SK-N-MC (cell line): Measurements from ENCODE around the gene TPBGL.
A peak's percentile ranks its signal among the peaks of the same experiment; 100 is the strongest.

Experiments
- DNase-seq: peaks from one replicate; pipeline ENCODE4 v3.0.0-alpha.2; 2011; ENCODE audit warnings: low read depth, low spot score
- H3K27ac ChIP-seq: fragments of 200-600 bp; sonication (generic); 2 replicates; pipeline ENCODE4 v1.5.1; 2016; ENCODE audit warnings: mixed run types
- H3K36me3 ChIP-seq: fragments of 200-600 bp; sonication (generic); 2 replicates; pipeline ENCODE4 v1.6.1; 2017; ENCODE audit warnings: antibody characterized with exemption, low read length, mixed read lengths; ENCODE audit not compliant: insufficient read depth
- H3K4me3 ChIP-seq: fragments of 200-600 bp; sonication (generic); 2 replicates; pipeline ENCODE4 v1.5.1; 2016
- H3K9ac ChIP-seq: fragments of 200-600 bp; sonication (generic); 2 replicates; pipeline ENCODE4 v1.8.0; 2017; ENCODE audit warnings: mixed run types, mixed read lengths; ENCODE audit not compliant: insufficient read length
- H3K9me3 ChIP-seq: fragments of 200-600 bp; sonication (generic); 2 replicates; pipeline ENCODE4 v1.6.1; 2017; ENCODE audit warnings: low read depth, mild to moderate bottlenecking, antibody characterized with exemption, low read length, moderate library complexity, mixed read lengths
- EZH2 ChIP-seq: fragments of 200-600 bp; sonication (generic); IDR thresholded peaks from one replicate; pipeline ENCODE4 v1.6.1; 2017; ENCODE audit warnings: antibody characterized with exemption
- FOXP2 ChIP-seq: optimal IDR thresholded peaks from 2 replicates; pipeline ENCODE3; 2011; ENCODE audit warnings: mild to moderate bottlenecking, moderate library complexity; ENCODE audit not compliant: insufficient read depth; ENCODE audit errors: extremely low read length, control extremely low read depth
- POLR2AphosphoS5 ChIP-seq: IDR thresholded peaks from 2 replicates; pipeline ENCODE4 v1.6.1; 2012; ENCODE audit warnings: mild to moderate bottlenecking, low read depth, low read length, borderline replicate concordance

Gene TPBGL

GRCh38 chr11:75239531-75240290, 863 bp upstream of the TPBGL start:
- no peak overlapping the region for H3K27ac ChIP-seq
- TF ChIP-seq FOXP2 (no peak), POLR2AphosphoS5 (no peak), EZH2 (no peak)
- DNase-seq, result no peak
- no peak overlapping the region for H3K4me3 ChIP-seq
- H3K9me3 ChIP-seq, result no peaks in the 10 kb centered on the region
- H3K9ac ChIP-seq, result no peak overlapping the region
- no peaks in the 10 kb centered on the region for H3K36me3 ChIP-seq

- DNase-seq, result no peak
- H3K9ac ChIP-seq, result no peak overlapping the region
- H3K4me3 ChIP-seq, result peak overlapping the region; percentile 76
- H3K36me3 ChIP-seq, result no peaks in the 10 kb centered on the region
- TF ChIP-seq FOXP2, result no peak
- no peak for TF ChIP-seq EZH2
- no peak for TF ChIP-seq POLR2AphosphoS5
- H3K27ac ChIP-seq, result no peak overlapping the region
- no peaks in the 10 kb centered on the region for H3K9me3 ChIP-seq
Observed at GRCh38 chr11:75241036-75241905, 697 bp downstream of the TPBGL start.

GRCh38 chr11:75241906-75242644, 1.5 kb downstream of the TPBGL start:
- Histone ChIP-seq H3K9ac (no peak overlapping the region), H3K4me3 (peak overlapping the region; percentile 76), H3K36me3 (no peaks in the 10 kb centered on the region), H3K9me3 (no peaks in the 10 kb centered on the region), H3K27ac (no peak overlapping the region)
- TF ChIP-seq EZH2 (no peak), FOXP2 (no peak), POLR2AphosphoS5 (no peak)
- DNase-seq, result no peak

GRCh38 chr11:75242722-75243600, 2.4 kb downstream of the TPBGL start:
- Histone ChIP-seq H3K36me3 (no peaks in the 10 kb centered on the region), H3K27ac (no peak overlapping the region), H3K9me3 (no peaks in the 10 kb centered on the region), H3K9ac (no peak overlapping the region), H3K4me3 (no peak overlapping the region)
- no peak for DNase-seq
- no peak for TF ChIP-seq FOXP2
- no peak for TF ChIP-seq EZH2
- no peak for TF ChIP-seq POLR2AphosphoS5

- no peak overlapping the region for H3K9ac ChIP-seq
- H3K9me3 ChIP-seq, result no peaks in the 10 kb centered on the region
- H3K27ac ChIP-seq, result no peak overlapping the region
- H3K36me3 ChIP-seq, result no peaks in the 10 kb centered on the region
- TF ChIP-seq EZH2, result no peak
- no peak for TF ChIP-seq FOXP2
- no peak for TF ChIP-seq POLR2AphosphoS5
- no peak overlapping the region for H3K4me3 ChIP-seq
- DNase-seq, result no peak
Observed at GRCh38 chr11:75244052-75244814, 3.7 kb downstream of the TPBGL start.

GRCh38 chr11:75245356-75246005, 4.9 kb downstream of the TPBGL start:
- Histone ChIP-seq H3K9ac (no peak overlapping the region), H3K4me3 (no peak overlapping the region), H3K36me3 (no peaks in the 10 kb centered on the region), H3K9me3 (no peaks in the 10 kb centered on the region), H3K27ac (no peak overlapping the region)
- DNase-seq, result no peak
- no peak for TF ChIP-seq FOXP2
- no peak for TF ChIP-seq EZH2
- TF ChIP-seq POLR2AphosphoS5, result no peak

GRCh38 chr11:75246006-75246670, 5.6 kb downstream of the TPBGL start:
- Histone ChIP-seq H3K27ac (no peak overlapping the region), H3K9me3 (no peaks in the 10 kb centered on the region), H3K4me3 (no peak overlapping the region), H3K9ac (no peak overlapping the region), H3K36me3 (no peaks in the 10 kb centered on the region)
- DNase-seq, result no peak
- no peak for TF ChIP-seq POLR2AphosphoS5
- TF ChIP-seq FOXP2, result no peak
